ENCODE measurements around the gene NOXRED1. TPM values are rescaled to one million over a fixed set of nuclear protein-coding genes. Genes with fewer than 3 reads are reported as not detected.
A peak's percentile ranks its signal among the peaks of the same experiment; 100 is the strongest.

The NOXRED1 gene
- total RNA-seq, 4 donors from 2014 or later: 0.41 to 0.76 TPM; not detected in 2

DNA sequence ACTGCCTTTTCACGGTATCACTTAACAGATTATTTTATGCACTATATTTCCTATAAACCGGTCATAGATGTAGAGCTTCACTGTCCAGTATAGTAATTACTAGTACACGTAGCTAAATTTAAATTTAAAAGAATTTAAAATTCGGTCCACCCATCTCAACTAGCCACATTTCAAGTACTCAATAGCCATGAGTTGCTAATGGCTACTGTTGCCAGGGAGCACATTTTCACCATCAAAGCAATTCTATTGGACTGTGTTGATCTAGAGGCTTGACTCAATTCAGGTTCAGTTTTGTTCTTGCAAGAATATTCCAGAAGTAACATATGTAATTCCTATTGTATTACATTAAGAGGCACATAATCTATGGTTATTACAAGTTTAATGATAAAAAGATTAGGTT is 66.4 kb downstream of the NOXRED1 start:
- Histone ChIP-seq H3K36me3 (no peaks in the 10 kb centered on the region), H3K4me3 (no peak overlapping the region), H3K27ac (no peak overlapping the region), H3K9me3 (no peaks in the 10 kb centered on the region), H3K27me3 (no peaks in the 10 kb centered on the region), H3K4me1 (no peaks in the 10 kb centered on the region)
- TF ChIP-seq POLR2A (IDR thresholded peaks at IDR 0.05): no peak
- TF ChIP-seq, protein P1, sequence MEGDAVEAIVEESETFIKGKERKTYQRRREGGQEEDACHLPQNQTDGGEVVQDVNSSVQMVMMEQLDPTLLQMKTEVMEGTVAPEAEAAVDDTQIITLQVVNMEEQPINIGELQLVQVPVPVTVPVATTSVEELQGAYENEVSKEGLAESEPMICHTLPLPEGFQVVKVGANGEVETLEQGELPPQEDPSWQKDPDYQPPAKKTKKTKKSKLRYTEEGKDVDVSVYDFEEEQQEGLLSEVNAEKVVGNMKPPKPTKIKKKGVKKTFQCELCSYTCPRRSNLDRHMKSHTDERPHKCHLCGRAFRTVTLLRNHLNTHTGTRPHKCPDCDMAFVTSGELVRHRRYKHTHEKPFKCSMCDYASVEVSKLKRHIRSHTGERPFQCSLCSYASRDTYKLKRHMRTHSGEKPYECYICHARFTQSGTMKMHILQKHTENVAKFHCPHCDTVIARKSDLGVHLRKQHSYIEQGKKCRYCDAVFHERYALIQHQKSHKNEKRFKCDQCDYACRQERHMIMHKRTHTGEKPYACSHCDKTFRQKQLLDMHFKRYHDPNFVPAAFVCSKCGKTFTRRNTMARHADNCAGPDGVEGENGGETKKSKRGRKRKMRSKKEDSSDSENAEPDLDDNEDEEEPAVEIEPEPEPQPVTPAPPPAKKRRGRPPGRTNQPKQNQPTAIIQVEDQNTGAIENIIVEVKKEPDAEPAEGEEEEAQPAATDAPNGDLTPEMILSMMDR (IDR thresholded peaks at IDR 0.05): no peak
- intact Hi-C loops (cut with DNase I; ENCODE audit: low total_unique reads): no loop called here
- DNase-seq: no peak

DNA sequence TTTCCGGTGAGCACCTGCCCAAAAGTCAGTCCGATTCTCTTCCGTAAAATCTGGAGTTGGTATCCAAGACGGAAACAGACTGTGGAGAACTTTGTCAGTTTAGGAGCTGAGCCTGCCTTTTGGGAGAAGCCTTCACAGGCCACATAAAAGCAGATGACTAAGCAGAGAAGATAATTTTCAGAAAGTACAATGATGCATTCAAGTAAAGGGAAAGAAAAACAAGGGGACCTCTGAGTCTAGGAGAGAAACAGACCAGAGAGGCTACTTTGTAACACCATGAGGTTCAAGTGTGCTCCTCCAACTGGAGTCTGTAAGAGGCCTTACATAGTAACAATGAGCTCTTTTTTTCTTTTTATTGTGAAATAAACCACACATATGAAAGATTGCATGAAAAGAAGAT is 67.5 kb downstream of the NOXRED1 start:
- Histone ChIP-seq H3K4me3 (no peak overlapping the region), H3K9me3 (no peaks in the 10 kb centered on the region), H3K4me1 (no peaks in the 10 kb centered on the region), H3K27ac (no peak overlapping the region), H3K27me3 (no peaks in the 10 kb centered on the region), H3K36me3 (no peaks in the 10 kb centered on the region)
- TF ChIP-seq, protein P1 (IDR thresholded peaks at IDR 0.05): no peak
- TF ChIP-seq POLR2A (IDR thresholded peaks at IDR 0.05): no peak
- intact Hi-C loops (cut with DNase I; ENCODE audit: low total_unique reads): no loop called here
- DNase-seq: no peak

DNA sequence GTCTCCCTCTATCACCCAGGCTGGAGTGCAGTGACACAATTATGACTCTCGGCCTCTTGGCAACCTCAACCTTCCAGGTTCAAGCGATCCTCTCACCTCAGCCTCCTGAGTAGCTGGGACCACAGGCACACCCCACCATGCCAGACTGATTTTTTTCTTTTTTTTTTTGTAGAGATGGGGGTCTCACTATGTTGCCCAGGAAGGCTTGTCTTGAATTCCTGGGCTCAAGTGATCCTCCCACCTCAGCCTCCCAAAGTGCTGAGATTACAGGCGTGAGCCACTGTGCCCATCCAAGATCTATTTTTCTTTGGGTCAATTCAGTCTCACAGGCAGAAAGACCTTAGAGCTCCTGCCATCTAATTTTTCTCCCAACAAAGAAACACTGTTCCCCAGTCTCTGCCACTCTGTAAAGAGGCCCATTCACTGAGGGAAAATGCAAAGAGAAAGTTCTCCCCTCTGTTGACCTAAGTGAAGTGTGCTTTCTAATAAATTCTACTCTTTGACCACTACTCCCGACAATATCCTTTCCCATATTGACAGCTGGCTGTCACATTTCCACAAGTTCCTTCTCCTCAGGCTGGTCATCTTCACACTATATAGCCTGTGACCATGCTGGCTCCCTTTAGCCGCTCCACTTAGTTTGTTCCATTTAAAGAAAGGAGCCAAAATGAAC is 69.7 kb downstream of the NOXRED1 start:
- TF ChIP-seq, protein P1 (IDR thresholded peaks at IDR 0.05): no peak
- TF ChIP-seq POLR2A (IDR thresholded peaks at IDR 0.05): no peak
- intact Hi-C loops (cut with DNase I; ENCODE audit: low total_unique reads): no loop called here
- Histone ChIP-seq H3K27ac (no peak overlapping the region), H3K4me1 (no peaks in the 10 kb centered on the region), H3K36me3 (no peaks in the 10 kb centered on the region), H3K9me3 (no peaks in the 10 kb centered on the region), H3K27me3 (no peaks in the 10 kb centered on the region), H3K4me3 (no peak overlapping the region)
- no peak for DNase-seq

DNA sequence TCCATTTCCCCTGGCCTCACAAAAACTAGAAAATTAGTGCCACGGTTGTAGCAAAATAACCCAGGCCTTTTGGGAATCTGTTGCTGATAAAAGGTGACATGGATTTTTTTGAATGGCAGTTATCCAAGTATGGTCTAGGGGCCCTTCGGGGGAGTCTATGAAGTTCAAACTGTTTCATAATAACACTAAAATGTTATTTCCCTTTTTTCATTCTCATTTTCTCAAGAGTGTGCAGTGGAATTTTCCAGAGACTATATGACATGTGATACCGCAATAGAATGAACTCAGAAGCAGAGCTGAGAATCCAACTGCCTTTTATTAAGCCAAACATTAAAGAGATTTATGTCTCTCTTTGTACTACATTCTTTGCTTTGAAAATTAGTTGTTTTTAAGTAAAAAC is 75.6 kb downstream of the NOXRED1 start:
- no peak overlapping the region for H3K4me3 ChIP-seq
- H3K9me3 ChIP-seq: no peaks in the 10 kb centered on the region
- H3K27me3 ChIP-seq: no peaks in the 10 kb centered on the region
- no peaks in the 10 kb centered on the region for H3K36me3 ChIP-seq
- H3K27ac ChIP-seq: peak overlapping the region in 1 of 2 donors; percentile 60
- intact Hi-C loops (cut with DNase I; ENCODE audit: low total_unique reads): no loop called here
- DNase-seq: no peak
- H3K4me1 ChIP-seq: no peaks in the 10 kb centered on the region
- TF ChIP-seq, protein P1 (IDR thresholded peaks at IDR 0.05): no peak
- TF ChIP-seq POLR2A (IDR thresholded peaks at IDR 0.05): no peak

DNA sequence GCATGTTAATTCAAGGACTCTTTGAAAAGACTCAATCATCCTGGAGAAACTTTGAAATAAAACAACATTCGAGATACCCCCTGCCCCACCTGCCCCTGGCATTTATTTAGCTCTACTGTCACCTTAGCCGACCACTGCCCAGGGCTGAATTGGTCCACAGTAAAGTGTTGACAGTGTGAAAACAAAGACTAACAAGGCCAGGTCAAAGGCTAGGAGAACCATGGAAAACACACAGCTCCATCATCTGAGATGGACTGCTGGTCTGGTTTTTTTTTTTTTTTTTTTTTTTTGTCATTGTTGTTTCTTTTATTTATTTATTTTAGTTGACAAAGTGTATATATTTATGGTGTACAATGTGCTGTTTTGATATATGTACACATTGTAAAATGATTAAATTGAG is 76.8 kb downstream of the NOXRED1 start:
- H3K9me3 ChIP-seq: no peaks in the 10 kb centered on the region
- H3K27ac ChIP-seq: no peak overlapping the region
- no peak for DNase-seq
- no peaks in the 10 kb centered on the region for H3K27me3 ChIP-seq
- no peak overlapping the region for H3K4me3 ChIP-seq
- intact Hi-C loops (cut with DNase I; ENCODE audit: low total_unique reads): no loop called here
- no peaks in the 10 kb centered on the region for H3K4me1 ChIP-seq
- TF ChIP-seq, protein P1 (IDR thresholded peaks at IDR 0.05): no peak
- no peak for TF ChIP-seq POLR2A (IDR thresholded peaks at IDR 0.05)
- no peaks in the 10 kb centered on the region for H3K36me3 ChIP-seq
